ENCODE data around the gene KIAA1549.

- TF ChIP-seq CTCF (IDR thresholded peaks at IDR 0.05) = no peak
- TF ChIP-seq EP300 (IDR thresholded peaks at IDR 0.05) = no peak
Measured at GRCh38 chr7:138987686-138988085, 6.5 kb upstream of the KIAA1549 start.

Measured in suprapubic skin (tissue), 3 donors.